Right forelimb (tissue), 1 donor: Measurements from ENCODE around the gene TADA2B.
"Not testable (repeated sequence)": the region's sequence is repeated elsewhere in the genome, so short reads cannot be mapped to it uniquely, and the experiment has no call there.

Experiments used
- DNase-seq: peaks from one replicate; pipeline ENCODE4 v3.0.0-alpha.2; 2018

Gene TADA2B

GRCh38 chr4:7060346-7061150 is 17.4 kb downstream of the TADA2B start:
- DNase-seq, result no peak

- no peak for DNase-seq
These were observed 18.6 kb downstream of the TADA2B start for GRCh38 chr4:7061815-7062214.

GRCh38 chr4:7062816-7063215 is 19.6 kb downstream of the TADA2B start:
- no peak for DNase-seq

GRCh38 chr4:7063362-7063761 is 20.2 kb downstream of the TADA2B start:
- DNase-seq, result no peak

- no peak for DNase-seq
These were observed 22.8 kb downstream of the TADA2B start for GRCh38 chr4:7066006-7066405.

GRCh38 chr4:7066493-7066892 is 23.3 kb downstream of the TADA2B start:
- DNase-seq, result no peak

- DNase-seq, result no peak
These were observed 23.9 kb downstream of the TADA2B start for GRCh38 chr4:7067126-7067451.

- DNase-seq, result peak; percentile 100
These were observed 24.5 kb downstream of the TADA2B start, which contains the start of gene GRPEL1 for GRCh38 chr4:7067452-7068278. Gene GRPEL1 (minus strand): TSS chr4:7068064. CDS start chr4:7068032, 32 bp downstream.

GRCh38 chr4:7068279-7068842 is 25.2 kb downstream of the TADA2B start:
- DNase-seq, result no peak

GRCh38 chr4:7068883-7069282 is 25.7 kb downstream of the TADA2B start:
- no peak for DNase-seq

GRCh38 chr4:7070729-7071511 is 27.7 kb downstream of the TADA2B start:
- peak; percentile 86 for DNase-seq

- no peak for DNase-seq
These were observed 29.9 kb downstream of the TADA2B start for GRCh38 chr4:7073059-7073458.

GRCh38 chr4:7073526-7074390 is 30.6 kb downstream of the TADA2B start:
- no peak for DNase-seq

- DNase-seq, result no peak
These were observed 31.3 kb downstream of the TADA2B start for GRCh38 chr4:7074426-7074825.

GRCh38 chr4:7075962-7076695 is 33.0 kb downstream of the TADA2B start:
- DNase-seq, result no peak

GRCh38 chr4:7076696-7077082 is 33.5 kb downstream of the TADA2B start:
- no peak for DNase-seq

- DNase-seq, result no peak
These were observed 34.2 kb downstream of the TADA2B start for GRCh38 chr4:7077371-7077770.

- DNase-seq, result no peak
These were observed 34.9 kb downstream of the TADA2B start for GRCh38 chr4:7078025-7078424.

GRCh38 chr4:7079483-7079882 is 36.3 kb downstream of the TADA2B start:
- DNase-seq, result not testable (repeated sequence)

GRCh38 chr4:7079909-7080308 is 36.7 kb downstream of the TADA2B start:
- DNase-seq, result not testable (repeated sequence)
